ENCODE data around the gene SYVN1.

DNA sequence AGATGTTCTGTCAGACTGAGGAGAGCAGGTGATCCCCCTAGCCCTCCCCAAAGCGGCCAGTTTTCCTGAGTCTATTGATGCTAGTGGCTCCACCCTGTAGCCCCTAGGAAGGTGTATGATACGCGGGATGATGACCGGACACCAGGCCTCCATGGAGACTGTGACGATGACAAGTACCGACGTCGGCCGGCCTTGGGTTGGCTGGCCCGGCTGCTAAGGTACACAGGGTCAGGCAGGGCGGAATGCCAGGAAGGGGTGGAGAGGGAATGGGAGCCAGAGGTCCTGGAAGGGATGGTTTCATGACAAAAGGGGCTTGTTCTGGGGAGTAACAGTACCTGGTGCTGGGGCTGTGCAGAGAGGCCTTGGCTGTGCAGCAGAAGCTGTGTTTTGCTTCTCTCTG is 47.1 kb downstream of the SYVN1 start:
- no peak for TF ChIP-seq CTCF (tag by site-specific recombination; IDR thresholded peaks at IDR 0.05)
- TF ChIP-seq, protein P1, sequence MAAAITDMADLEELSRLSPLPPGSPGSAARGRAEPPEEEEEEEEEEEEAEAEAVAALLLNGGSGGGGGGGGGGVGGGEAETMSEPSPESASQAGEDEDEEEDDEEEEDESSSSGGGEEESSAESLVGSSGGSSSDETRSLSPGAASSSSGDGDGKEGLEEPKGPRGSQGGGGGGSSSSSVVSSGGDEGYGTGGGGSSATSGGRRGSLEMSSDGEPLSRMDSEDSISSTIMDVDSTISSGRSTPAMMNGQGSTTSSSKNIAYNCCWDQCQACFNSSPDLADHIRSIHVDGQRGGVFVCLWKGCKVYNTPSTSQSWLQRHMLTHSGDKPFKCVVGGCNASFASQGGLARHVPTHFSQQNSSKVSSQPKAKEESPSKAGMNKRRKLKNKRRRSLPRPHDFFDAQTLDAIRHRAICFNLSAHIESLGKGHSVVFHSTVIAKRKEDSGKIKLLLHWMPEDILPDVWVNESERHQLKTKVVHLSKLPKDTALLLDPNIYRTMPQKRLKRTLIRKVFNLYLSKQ (tag by site-specific recombination; IDR thresholded peaks at IDR 0.05; ENCODE audit: borderline replicate concordance): no peak
- TF ChIP-seq ZNF747 (tag by site-specific recombination; IDR thresholded peaks at IDR 0.05): no peak
- TF ChIP-seq ZBTB20 (tag by site-specific recombination; IDR thresholded peaks at IDR 0.05): no peak
- TF ChIP-seq ZNF140 (tag by site-specific recombination; IDR thresholded peaks at IDR 0.05): no peak
- TF ChIP-seq, protein P2, sequence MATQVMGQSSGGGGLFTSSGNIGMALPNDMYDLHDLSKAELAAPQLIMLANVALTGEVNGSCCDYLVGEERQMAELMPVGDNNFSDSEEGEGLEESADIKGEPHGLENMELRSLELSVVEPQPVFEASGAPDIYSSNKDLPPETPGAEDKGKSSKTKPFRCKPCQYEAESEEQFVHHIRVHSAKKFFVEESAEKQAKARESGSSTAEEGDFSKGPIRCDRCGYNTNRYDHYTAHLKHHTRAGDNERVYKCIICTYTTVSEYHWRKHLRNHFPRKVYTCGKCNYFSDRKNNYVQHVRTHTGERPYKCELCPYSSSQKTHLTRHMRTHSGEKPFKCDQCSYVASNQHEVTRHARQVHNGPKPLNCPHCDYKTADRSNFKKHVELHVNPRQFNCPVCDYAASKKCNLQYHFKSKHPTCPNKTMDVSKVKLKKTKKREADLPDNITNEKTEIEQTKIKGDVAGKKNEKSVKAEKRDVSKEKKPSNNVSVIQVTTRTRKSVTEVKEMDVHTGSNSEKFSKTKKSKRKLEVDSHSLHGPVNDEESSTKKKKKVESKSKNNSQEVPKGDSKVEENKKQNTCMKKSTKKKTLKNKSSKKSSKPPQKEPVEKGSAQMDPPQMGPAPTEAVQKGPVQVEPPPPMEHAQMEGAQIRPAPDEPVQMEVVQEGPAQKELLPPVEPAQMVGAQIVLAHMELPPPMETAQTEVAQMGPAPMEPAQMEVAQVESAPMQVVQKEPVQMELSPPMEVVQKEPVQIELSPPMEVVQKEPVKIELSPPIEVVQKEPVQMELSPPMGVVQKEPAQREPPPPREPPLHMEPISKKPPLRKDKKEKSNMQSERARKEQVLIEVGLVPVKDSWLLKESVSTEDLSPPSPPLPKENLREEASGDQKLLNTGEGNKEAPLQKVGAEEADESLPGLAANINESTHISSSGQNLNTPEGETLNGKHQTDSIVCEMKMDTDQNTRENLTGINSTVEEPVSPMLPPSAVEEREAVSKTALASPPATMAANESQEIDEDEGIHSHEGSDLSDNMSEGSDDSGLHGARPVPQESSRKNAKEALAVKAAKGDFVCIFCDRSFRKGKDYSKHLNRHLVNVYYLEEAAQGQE (tag by site-specific recombination; IDR thresholded peaks at IDR 0.05): no peak
- TF ChIP-seq ZXDB (tag by site-specific recombination; IDR thresholded peaks at IDR 0.05): no peak
- no peak for TF ChIP-seq YY1 (tag by site-specific recombination; IDR thresholded peaks at IDR 0.05)
- TF ChIP-seq MZF1 (tag by site-specific recombination; IDR thresholded peaks at IDR 0.05; ENCODE audit: borderline replicate concordance): no peak
- no peak for TF ChIP-seq ZNF292 (tag by site-specific recombination; IDR thresholded peaks at IDR 0.05; ENCODE audit: borderline replicate concordance, low read depth)
- TF ChIP-seq ZNF768 (tag by site-specific recombination; IDR thresholded peaks at IDR 0.05): no peak
- TF ChIP-seq SCRT2 (tag by site-specific recombination; IDR thresholded peaks at IDR 0.05): no peak

Data from HEK293 (cell line).